ENCODE results near the gene ARRB2. TPM values are rescaled to one million over a fixed set of nuclear protein-coding genes. Genes with fewer than 3 reads are reported as not detected.

ARRB2 gene
- 100 to 1,000 TPM; 163 to 176 TPM for total RNA-seq

- Mint-ChIP-seq H3K9me3 (no peaks in the 10 kb centered on the region), H3K27me3 (no peaks in the 10 kb centered on the region), H3K36me3 (ENCODE audit: low read depth) (peaks cover 29% of the 10 kb centered on the region), H3K27ac (peak within 1 kb of the TSS; percentile 94), H3K4me1 (ENCODE audit: low read depth) (peaks cover 46% of the 10 kb centered on the region), H3K4me3 (peak within 1 kb of the TSS; percentile 98)
- intact Hi-C loops (cut with micrococcal nuclease) = loop anchor here (5.0 to 10.0 kb wide), 2 partner anchors 145 to 177 kb away; partner anchors contain the start of gene GGT6
- ATAC-seq = peak; percentile 84
- peak; percentile 99 for DNase-seq
- peak; percentile 58 for TF ChIP-seq CTCF (IDR thresholded peaks at IDR 0.05)
- CTCF ChIA-PET = interaction anchor here (0.7 to 2.1 kb wide), 8 partner anchors 8 to 204 kb away, joined by 3 to 13 read pairs (median 3); partner anchors contain the start of gene MED11
- POLR2A ChIA-PET = interaction anchor here (1.0 to 2.7 kb wide), 8 partner anchors 9 to 230 kb away, joined by 3 to 17 read pairs (median 4); partner anchors contain the start of genes MED11, PSMB6, RNF167 and SLC25A11
These were observed at the start of gene ARRB2 for GRCh38 chr17:4709794-4710692. Gene ARRB2, plus strand, starts transcription at chr17:4710632. Its CDS starts 90 bp downstream, at chr17:4710722.

GRCh38 chr17:4663711-4664110 lies 46.7 kb upstream of the ARRB2 start:
- H3K36me3 Mint-ChIP-seq (ENCODE audit: low read depth) = no peaks in the 10 kb centered on the region
- ChIA-PET POLR2A (no interaction called here), CTCF (no interaction called here)
- intact Hi-C loops (cut with micrococcal nuclease) = no loop called here
- H3K9me3 Mint-ChIP-seq = no peaks in the 10 kb centered on the region
- peaks cover 1% of the 10 kb centered on the region for H3K4me1 Mint-ChIP-seq (ENCODE audit: low read depth)
- H3K4me3 Mint-ChIP-seq = no peak overlapping the region
- TF ChIP-seq CTCF (IDR thresholded peaks at IDR 0.05) = no peak
- H3K27ac Mint-ChIP-seq = no peak overlapping the region
- ATAC-seq (no peak), DNase-seq (no peak)
- H3K27me3 Mint-ChIP-seq = peaks cover 2% of the 10 kb centered on the region

GRCh38 chr17:4664230-4664629 lies 46.2 kb upstream of the ARRB2 start:
- peaks cover 2% of the 10 kb centered on the region for H3K27me3 Mint-ChIP-seq
- H3K4me3 Mint-ChIP-seq = no peak overlapping the region
- H3K36me3 Mint-ChIP-seq (ENCODE audit: low read depth) = no peaks in the 10 kb centered on the region
- ATAC-seq = no peak
- TF ChIP-seq CTCF (IDR thresholded peaks at IDR 0.05) = no peak
- no peaks in the 10 kb centered on the region for H3K9me3 Mint-ChIP-seq
- H3K4me1 Mint-ChIP-seq (ENCODE audit: low read depth) = no peaks in the 10 kb centered on the region
- POLR2A ChIA-PET = interaction anchor here (0.6 kb wide), 1 partner anchor 589 kb away, joined by 3 read pairs; no protein-coding TSS in a partner anchor
- DNase-seq = no peak
- CTCF ChIA-PET = no interaction called here
- intact Hi-C loops (cut with micrococcal nuclease) = no loop called here
- no peak overlapping the region for H3K27ac Mint-ChIP-seq

GRCh38 chr17:4665027-4665426 lies 45.4 kb upstream of the ARRB2 start:
- ATAC-seq = no peak
- H3K4me1 Mint-ChIP-seq (ENCODE audit: low read depth) = no peaks in the 10 kb centered on the region
- no peaks in the 10 kb centered on the region for H3K27me3 Mint-ChIP-seq
- no peak for DNase-seq
- TF ChIP-seq CTCF (IDR thresholded peaks at IDR 0.05) = no peak
- ChIA-PET CTCF (no interaction called here), POLR2A (no interaction called here)
- no peak overlapping the region for H3K4me3 Mint-ChIP-seq
- H3K36me3 Mint-ChIP-seq (ENCODE audit: low read depth) = peaks cover 2% of the 10 kb centered on the region
- H3K9me3 Mint-ChIP-seq = no peaks in the 10 kb centered on the region
- intact Hi-C loops (cut with micrococcal nuclease) = no loop called here
- H3K27ac Mint-ChIP-seq = no peak overlapping the region

- Mint-ChIP-seq H3K27me3 (no peaks in the 10 kb centered on the region), H3K36me3 (ENCODE audit: low read depth) (peaks cover 9% of the 10 kb centered on the region), H3K4me3 (no peak overlapping the region), H3K27ac (no peak overlapping the region), H3K9me3 (no peaks in the 10 kb centered on the region), H3K4me1 (ENCODE audit: low read depth) (no peaks in the 10 kb centered on the region)
- POLR2A ChIA-PET = interaction anchor here (1.1 kb wide), 1 partner anchor 10 kb away, joined by 3 read pairs; no protein-coding TSS in a partner anchor
- DNase-seq (no peak), ATAC-seq (no peak)
- TF ChIP-seq CTCF (IDR thresholded peaks at IDR 0.05) = no peak
- intact Hi-C loops (cut with micrococcal nuclease) = no loop called here
- CTCF ChIA-PET = interaction anchor here (0.8 kb wide), 1 partner anchor 41 kb away, joined by 3 read pairs; no protein-coding TSS in a partner anchor
These were observed 44.1 kb upstream of the ARRB2 start for GRCh38 chr17:4666296-4666695.
